GM10266 (cell line): ENCODE results near the gene AURKAIP1.

Experiments
- DNase-seq: peaks from one replicate; pipeline ENCODE4 v3.0.0; 2012; ENCODE audit errors: extremely low spot score
- TF ChIP-seq, protein P1 (sequence below): IDR thresholded peaks from 2 replicates; pipeline ENCODE4 v1.5.1; 2012; ENCODE audit warnings: mild to moderate bottlenecking, low read depth; ENCODE audit not compliant: control insufficient read depth, insufficient read depth; ENCODE audit errors: missing control alignments

Gene AURKAIP1

DNA sequence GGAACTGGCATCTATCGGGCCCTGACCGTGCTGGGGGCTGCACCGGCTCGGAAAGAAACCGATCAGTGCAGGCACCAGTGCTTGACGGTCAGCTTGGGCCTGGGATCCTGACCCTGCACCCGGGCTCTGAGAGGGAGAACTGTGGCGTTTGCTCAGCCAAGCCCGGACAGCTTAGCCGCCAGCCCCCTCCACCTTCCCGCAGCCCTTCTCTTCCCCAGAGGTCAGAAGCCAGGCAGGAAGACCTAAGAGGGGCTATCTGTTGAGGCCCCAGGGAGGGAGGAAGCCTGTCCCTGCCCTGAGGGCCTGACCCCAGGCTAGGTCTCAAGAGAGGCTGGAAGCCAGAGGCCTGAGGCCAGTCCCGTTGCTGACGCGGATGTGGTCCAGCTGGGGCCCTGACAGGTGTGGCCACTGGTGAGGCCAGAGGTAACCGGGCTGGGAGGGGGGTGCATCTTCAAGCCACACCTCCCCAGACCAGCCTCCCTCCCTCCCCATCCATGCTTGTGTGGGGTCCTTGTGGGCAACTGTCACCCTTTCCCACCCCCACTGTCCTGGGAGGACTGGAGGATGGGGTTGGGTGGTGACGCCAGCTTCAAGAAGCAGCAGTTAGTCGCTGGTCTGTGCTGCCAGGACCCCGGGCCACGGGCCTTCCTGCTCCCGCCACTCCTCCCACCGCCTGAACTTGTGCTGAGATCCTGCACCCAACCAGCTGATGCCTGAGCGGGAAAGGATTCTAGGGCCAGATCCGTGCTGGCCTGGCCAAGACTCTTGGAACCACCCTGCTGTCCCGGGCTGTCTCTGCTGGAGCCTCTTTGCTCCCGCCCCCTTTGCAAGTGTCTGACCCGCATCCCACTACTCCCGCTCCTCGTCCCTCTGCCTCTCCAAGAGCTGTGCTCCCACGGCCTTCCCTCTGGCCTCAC, 23.2 kb downstream of the AURKAIP1 start:
- no peak for DNase-seq
- TF ChIP-seq, protein P1, sequence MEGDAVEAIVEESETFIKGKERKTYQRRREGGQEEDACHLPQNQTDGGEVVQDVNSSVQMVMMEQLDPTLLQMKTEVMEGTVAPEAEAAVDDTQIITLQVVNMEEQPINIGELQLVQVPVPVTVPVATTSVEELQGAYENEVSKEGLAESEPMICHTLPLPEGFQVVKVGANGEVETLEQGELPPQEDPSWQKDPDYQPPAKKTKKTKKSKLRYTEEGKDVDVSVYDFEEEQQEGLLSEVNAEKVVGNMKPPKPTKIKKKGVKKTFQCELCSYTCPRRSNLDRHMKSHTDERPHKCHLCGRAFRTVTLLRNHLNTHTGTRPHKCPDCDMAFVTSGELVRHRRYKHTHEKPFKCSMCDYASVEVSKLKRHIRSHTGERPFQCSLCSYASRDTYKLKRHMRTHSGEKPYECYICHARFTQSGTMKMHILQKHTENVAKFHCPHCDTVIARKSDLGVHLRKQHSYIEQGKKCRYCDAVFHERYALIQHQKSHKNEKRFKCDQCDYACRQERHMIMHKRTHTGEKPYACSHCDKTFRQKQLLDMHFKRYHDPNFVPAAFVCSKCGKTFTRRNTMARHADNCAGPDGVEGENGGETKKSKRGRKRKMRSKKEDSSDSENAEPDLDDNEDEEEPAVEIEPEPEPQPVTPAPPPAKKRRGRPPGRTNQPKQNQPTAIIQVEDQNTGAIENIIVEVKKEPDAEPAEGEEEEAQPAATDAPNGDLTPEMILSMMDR, result no peak

DNA sequence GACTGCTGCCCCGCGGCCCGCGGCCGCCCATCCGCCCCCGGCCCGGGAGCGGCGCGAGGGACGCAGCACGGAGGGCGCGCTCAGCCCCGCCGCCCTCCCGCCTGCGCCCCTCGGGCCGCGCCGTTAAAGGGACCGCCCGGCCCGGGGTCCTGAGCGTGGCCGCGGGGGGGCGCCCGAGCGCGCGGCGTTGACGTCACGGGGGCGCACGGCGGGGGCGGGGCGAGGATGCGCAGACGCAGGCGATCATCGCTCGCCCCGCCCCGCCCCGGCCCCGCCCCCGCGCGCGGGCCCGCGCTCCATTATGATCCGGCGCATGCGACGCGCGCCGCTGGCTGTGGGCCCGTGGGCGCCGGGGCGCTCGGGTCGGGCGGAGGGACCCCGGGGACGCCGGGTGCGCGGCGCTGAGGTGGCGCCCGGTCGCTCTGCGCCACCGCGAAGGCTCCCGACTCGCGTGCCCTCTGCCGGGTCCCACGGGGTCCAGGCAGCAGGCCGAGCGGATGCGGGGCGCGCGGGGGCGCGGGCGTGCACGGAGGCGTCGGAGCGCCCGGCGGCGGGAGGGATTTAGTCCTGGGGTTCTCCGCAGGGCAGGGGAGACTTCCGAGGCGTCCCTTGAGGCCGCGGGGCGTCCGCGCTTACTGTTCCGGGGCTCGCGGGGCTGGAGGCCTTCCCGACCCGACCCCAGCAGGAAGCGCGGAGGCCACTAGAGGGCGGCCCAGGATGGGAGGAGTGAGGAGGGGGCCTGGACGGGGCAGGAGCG, 25.6 kb downstream of the AURKAIP1 start, which contains the start of gene DVL1:
Gene DVL1 (minus strand): TSS at position 163 of the 757 bp plus-strand sequence. CDS start 353 bp downstream, outside the sequence.
- peak; percentile 98 for DNase-seq
- TF ChIP-seq, protein P1, result peak; percentile 74

DNA sequence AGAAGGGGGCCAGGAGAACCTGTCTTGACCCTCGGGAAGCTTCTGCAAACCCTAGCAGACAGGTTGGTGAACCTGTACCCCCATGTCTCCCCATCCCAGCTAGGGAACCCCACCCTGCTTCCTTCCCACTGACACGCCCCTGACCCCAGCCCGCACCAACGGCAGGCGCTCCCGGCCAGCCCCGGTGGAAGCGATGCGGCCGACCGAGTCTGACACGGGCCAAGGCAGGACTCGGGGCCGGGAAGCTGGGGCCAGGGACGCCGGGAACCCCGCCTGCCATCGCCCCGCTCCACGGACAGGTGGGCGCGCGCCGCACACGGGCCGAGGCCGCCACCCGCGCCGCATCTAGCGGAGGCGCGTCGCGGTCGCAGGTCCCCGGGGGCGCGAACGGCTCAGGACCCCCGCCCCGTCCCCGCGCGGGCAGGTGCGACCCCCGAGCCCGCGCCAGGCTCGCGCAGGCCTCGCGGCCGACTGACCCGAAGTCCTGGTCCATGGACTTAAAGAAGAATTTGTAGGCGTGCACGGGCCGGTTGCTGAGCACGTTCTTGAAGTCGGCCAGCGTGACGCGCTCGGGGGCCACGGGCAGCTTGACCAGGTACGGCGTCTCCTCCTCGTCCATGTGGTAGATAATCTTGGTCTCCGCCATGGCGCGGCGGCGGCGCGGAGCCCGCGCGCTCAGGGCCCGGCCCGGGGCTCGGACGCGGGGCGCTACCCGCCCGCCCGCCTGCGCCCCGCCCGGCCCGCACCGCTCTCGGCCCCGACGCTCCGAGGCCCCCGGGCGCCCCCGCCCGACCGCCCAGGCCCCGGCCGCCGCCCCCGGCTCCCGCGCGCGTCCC, 26.4 kb downstream of the AURKAIP1 start:
- TF ChIP-seq, protein P1, result no peak
- no peak for DNase-seq

DNA sequence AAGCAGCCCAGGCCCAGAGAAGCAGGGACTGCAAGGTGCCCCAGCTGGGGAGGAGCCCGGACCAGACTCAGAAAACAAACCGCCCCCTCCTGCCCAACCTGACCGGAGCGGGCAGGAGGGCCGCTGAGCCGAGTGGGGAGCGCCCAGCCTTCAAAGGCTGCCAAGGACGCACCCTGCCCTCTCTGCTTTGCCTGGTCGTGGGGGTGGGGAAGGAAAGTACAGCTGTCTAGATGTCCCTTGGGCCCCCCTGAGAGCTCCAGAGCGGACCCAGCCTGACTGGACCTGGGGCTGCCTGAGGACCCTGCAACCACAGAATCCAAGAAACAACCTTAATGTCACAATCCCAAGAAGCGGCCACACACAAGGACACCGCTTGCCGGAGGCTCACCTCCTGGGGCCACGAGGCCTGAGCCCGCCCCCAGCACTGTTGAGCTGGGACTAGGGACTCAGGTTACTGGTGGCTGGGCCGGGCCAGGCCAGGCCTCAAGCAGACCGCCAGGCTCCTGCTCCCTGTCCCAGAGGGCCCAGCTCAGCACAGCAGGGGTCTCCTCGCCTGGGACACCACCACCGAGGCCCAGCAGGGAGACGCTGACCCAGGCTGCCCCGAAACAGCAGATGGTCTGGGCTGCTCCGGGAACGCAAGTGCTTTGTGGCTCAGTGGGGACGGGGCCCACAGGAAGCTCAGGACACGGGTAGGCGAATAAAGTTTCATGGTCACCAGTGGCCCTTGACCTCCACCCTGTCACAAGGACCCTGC, 27.2 kb downstream of the AURKAIP1 start:
- TF ChIP-seq, protein P1, result no peak
- no peak for DNase-seq

DNA sequence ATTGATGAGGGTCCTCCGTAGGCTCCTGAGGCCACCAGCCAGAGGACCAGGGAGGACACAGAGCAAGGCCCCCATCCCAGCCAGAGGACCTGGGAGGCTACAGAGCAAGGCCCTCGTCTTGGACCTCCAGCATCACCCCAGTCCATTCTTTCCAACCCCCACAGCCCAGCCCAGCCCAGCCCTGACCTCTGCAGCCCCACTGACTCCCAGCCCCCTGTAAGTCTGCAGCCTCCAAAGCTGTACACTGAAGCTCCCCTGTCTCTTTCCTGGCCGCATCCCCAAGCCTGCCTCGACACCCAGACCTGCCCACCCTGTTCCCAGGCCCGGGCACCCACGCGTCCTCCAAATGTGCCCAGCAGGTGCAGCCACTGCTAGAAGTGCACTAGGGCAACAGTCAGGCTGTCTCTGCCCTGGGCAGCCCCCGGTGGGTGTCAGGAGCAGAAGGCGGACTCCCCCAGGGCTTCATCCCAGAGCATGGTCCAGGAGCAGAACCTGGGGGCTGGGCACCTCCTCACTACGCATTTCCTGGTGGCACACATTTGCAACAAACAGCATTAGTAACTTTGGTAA, 27.9 kb downstream of the AURKAIP1 start:
- TF ChIP-seq, protein P1, result no peak
- no peak for DNase-seq

DNA sequence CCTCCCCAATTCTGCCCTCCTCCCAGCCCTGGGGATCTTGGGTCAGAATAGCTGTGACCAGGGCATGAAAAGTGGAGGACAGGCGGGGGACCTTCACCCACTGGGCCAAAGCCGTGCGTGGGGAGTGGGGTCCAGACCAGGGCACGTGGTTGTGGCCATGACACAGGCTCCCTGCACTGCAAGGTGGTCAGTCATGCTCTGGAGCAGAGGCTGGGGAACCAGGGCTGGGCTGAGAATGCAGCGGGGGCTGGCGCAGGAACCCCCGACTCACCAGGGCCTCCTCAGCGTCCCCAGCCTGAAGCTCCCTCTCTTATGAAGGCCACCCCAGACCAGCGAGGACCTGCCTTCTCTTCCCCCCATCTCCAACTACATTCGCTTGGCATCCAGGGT, 28.5 kb downstream of the AURKAIP1 start:
- no peak for DNase-seq

More for the DNA sequence above, 28.5 kb downstream of the AURKAIP1 start:
- TF ChIP-seq, protein P1, result no peak
